ENCODE measurements around the gene VEPH1. TPM values are rescaled to one million over a fixed set of nuclear protein-coding genes. Genes with fewer than 3 reads are reported as not detected.

The VEPH1 gene
- 76.0 and 80.6 TPM in 2 replicates for total RNA-seq (2012; rRNA removed)

- Histone ChIP-seq H3K9ac (ENCODE audit: low read depth, low read length) (no peak within 1 kb of the TSS), H3K4me1 (ENCODE audit: control insufficient read depth, insufficient read depth, low read length) (peaks cover 27% of the 10 kb centered on the region), H3K9me3 (replicated peaks; ENCODE audit: low read length) (no peaks in the 10 kb centered on the region), H3K4me2 (ENCODE audit: low read length) (peak within 1 kb of the TSS; percentile 46), H3K36me3 (ENCODE audit: insufficient read depth, low read length) (no peaks in the 10 kb centered on the region), H3K27me3 (ENCODE audit: control insufficient read depth, insufficient read depth, low read length) (no peaks in the 10 kb centered on the region), H3K4me3 (ENCODE audit: low read length) (peak within 1 kb of the TSS; percentile 27)
Observed at GRCh38 chr3:157502916-157503595, at the start of gene VEPH1. TSS of gene VEPH1 (minus strand) at chr3:157503416. CDS start at chr3:157495349, 8,067 bp downstream.

- Histone ChIP-seq H3K4me2 (ENCODE audit: low read length) (no peak overlapping the region), H3K27me3 (ENCODE audit: control insufficient read depth, insufficient read depth, low read length) (no peaks in the 10 kb centered on the region), H3K9me3 (replicated peaks; ENCODE audit: low read length) (no peaks in the 10 kb centered on the region), H3K9ac (ENCODE audit: low read depth, low read length) (no peak overlapping the region), H3K4me3 (ENCODE audit: low read length) (no peak overlapping the region), H3K36me3 (ENCODE audit: insufficient read depth, low read length) (peaks cover 9% of the 10 kb centered on the region), H3K4me1 (ENCODE audit: control insufficient read depth, insufficient read depth, low read length) (no peaks in the 10 kb centered on the region)
Observed at GRCh38 chr3:157551961-157552360, 48.7 kb upstream of the VEPH1 start.

- Histone ChIP-seq H3K36me3 (ENCODE audit: insufficient read depth, low read length) (peaks cover 4% of the 10 kb centered on the region), H3K9me3 (replicated peaks; ENCODE audit: low read length) (no peaks in the 10 kb centered on the region), H3K9ac (ENCODE audit: low read depth, low read length) (no peak overlapping the region), H3K4me2 (ENCODE audit: low read length) (no peak overlapping the region), H3K4me1 (ENCODE audit: control insufficient read depth, insufficient read depth, low read length) (peaks cover 14% of the 10 kb centered on the region), H3K27me3 (ENCODE audit: control insufficient read depth, insufficient read depth, low read length) (no peaks in the 10 kb centered on the region), H3K4me3 (ENCODE audit: low read length) (no peak overlapping the region)
Observed at GRCh38 chr3:157549498-157549897, 46.3 kb upstream of the VEPH1 start.

GRCh38 chr3:157544501-157545130, 41.4 kb upstream of the VEPH1 start:
- no peaks in the 10 kb centered on the region for H3K9me3 ChIP-seq (replicated peaks; ENCODE audit: low read length)
- peaks cover 28% of the 10 kb centered on the region for H3K4me1 ChIP-seq (ENCODE audit: control insufficient read depth, insufficient read depth, low read length)
- peak overlapping the region; percentile 61 for H3K4me2 ChIP-seq (ENCODE audit: low read length)
- no peaks in the 10 kb centered on the region for H3K27me3 ChIP-seq (ENCODE audit: control insufficient read depth, insufficient read depth, low read length)
- peak overlapping the region; percentile 4 for H3K9ac ChIP-seq (ENCODE audit: low read depth, low read length)
- H3K36me3 ChIP-seq (ENCODE audit: insufficient read depth, low read length), result no peaks in the 10 kb centered on the region
- peak overlapping the region; percentile 44 for H3K4me3 ChIP-seq (ENCODE audit: low read length)

GRCh38 chr3:157543501-157544035, 40.4 kb upstream of the VEPH1 start:
- H3K9ac ChIP-seq (ENCODE audit: low read depth, low read length), result peak overlapping the region; percentile 76

GRCh38 chr3:157542711-157543500, 39.7 kb upstream of the VEPH1 start:
- H3K9ac ChIP-seq (ENCODE audit: low read depth, low read length), result peak overlapping the region; percentile 76
- H3K4me3 ChIP-seq (ENCODE audit: low read length), result peak overlapping the region; percentile 72

More at GRCh38 chr3:157543501-157544035, 40.4 kb upstream of the VEPH1 start:
- peak overlapping the region; percentile 72 for H3K4me3 ChIP-seq (ENCODE audit: low read length)
- H3K4me1 ChIP-seq (ENCODE audit: control insufficient read depth, insufficient read depth, low read length), result peaks cover 28% of the 10 kb centered on the region
- peak overlapping the region; percentile 81 for H3K4me2 ChIP-seq (ENCODE audit: low read length)
- no peaks in the 10 kb centered on the region for H3K27me3 ChIP-seq (ENCODE audit: control insufficient read depth, insufficient read depth, low read length)
- H3K9me3 ChIP-seq (replicated peaks; ENCODE audit: low read length), result no peaks in the 10 kb centered on the region
- no peaks in the 10 kb centered on the region for H3K36me3 ChIP-seq (ENCODE audit: insufficient read depth, low read length)

GRCh38 chr3:157541506-157542236, 38.5 kb upstream of the VEPH1 start:
- H3K9ac ChIP-seq (ENCODE audit: low read depth, low read length), result no peak overlapping the region
- H3K36me3 ChIP-seq (ENCODE audit: insufficient read depth, low read length), result no peaks in the 10 kb centered on the region
- no peaks in the 10 kb centered on the region for H3K27me3 ChIP-seq (ENCODE audit: control insufficient read depth, insufficient read depth, low read length)
- H3K9me3 ChIP-seq (replicated peaks; ENCODE audit: low read length), result no peaks in the 10 kb centered on the region
- H3K4me2 ChIP-seq (ENCODE audit: low read length), result no peak overlapping the region
- no peak overlapping the region for H3K4me3 ChIP-seq (ENCODE audit: low read length)
- H3K4me1 ChIP-seq (ENCODE audit: control insufficient read depth, insufficient read depth, low read length), result peaks cover 28% of the 10 kb centered on the region

More at GRCh38 chr3:157542711-157543500, 39.7 kb upstream of the VEPH1 start:
- H3K36me3 ChIP-seq (ENCODE audit: insufficient read depth, low read length), result no peaks in the 10 kb centered on the region
- no peaks in the 10 kb centered on the region for H3K9me3 ChIP-seq (replicated peaks; ENCODE audit: low read length)
- peaks cover 28% of the 10 kb centered on the region for H3K4me1 ChIP-seq (ENCODE audit: control insufficient read depth, insufficient read depth, low read length)
- H3K27me3 ChIP-seq (ENCODE audit: control insufficient read depth, insufficient read depth, low read length), result no peaks in the 10 kb centered on the region
- H3K4me2 ChIP-seq (ENCODE audit: low read length), result peak overlapping the region; percentile 81

- Histone ChIP-seq H3K36me3 (ENCODE audit: insufficient read depth, low read length) (no peaks in the 10 kb centered on the region), H3K9ac (ENCODE audit: low read depth, low read length) (no peak overlapping the region), H3K4me2 (ENCODE audit: low read length) (no peak overlapping the region), H3K4me3 (ENCODE audit: low read length) (no peak overlapping the region), H3K27me3 (ENCODE audit: control insufficient read depth, insufficient read depth, low read length) (no peaks in the 10 kb centered on the region), H3K9me3 (replicated peaks; ENCODE audit: low read length) (no peaks in the 10 kb centered on the region), H3K4me1 (ENCODE audit: control insufficient read depth, insufficient read depth, low read length) (peaks cover 25% of the 10 kb centered on the region)
Observed at GRCh38 chr3:157540656-157541055, 37.4 kb upstream of the VEPH1 start.

GRCh38 chr3:157535667-157536066, 32.5 kb upstream of the VEPH1 start:
- H3K4me1 ChIP-seq (ENCODE audit: control insufficient read depth, insufficient read depth, low read length), result peaks cover 32% of the 10 kb centered on the region
- H3K4me3 ChIP-seq (ENCODE audit: low read length), result no peak overlapping the region
- H3K36me3 ChIP-seq (ENCODE audit: insufficient read depth, low read length), result no peaks in the 10 kb centered on the region
- no peak overlapping the region for H3K9ac ChIP-seq (ENCODE audit: low read depth, low read length)
- H3K4me2 ChIP-seq (ENCODE audit: low read length), result no peak overlapping the region
- H3K27me3 ChIP-seq (ENCODE audit: control insufficient read depth, insufficient read depth, low read length), result no peaks in the 10 kb centered on the region
- no peaks in the 10 kb centered on the region for H3K9me3 ChIP-seq (replicated peaks; ENCODE audit: low read length)

GRCh38 chr3:157534725-157535161, 31.5 kb upstream of the VEPH1 start:
- no peaks in the 10 kb centered on the region for H3K36me3 ChIP-seq (ENCODE audit: insufficient read depth, low read length)
- no peak overlapping the region for H3K9ac ChIP-seq (ENCODE audit: low read depth, low read length)
- H3K27me3 ChIP-seq (ENCODE audit: control insufficient read depth, insufficient read depth, low read length), result no peaks in the 10 kb centered on the region
- H3K9me3 ChIP-seq (replicated peaks; ENCODE audit: low read length), result no peaks in the 10 kb centered on the region
- H3K4me3 ChIP-seq (ENCODE audit: low read length), result no peak overlapping the region
- H3K4me2 ChIP-seq (ENCODE audit: low read length), result no peak overlapping the region
- H3K4me1 ChIP-seq (ENCODE audit: control insufficient read depth, insufficient read depth, low read length), result peaks cover 42% of the 10 kb centered on the region
